ENCODE measurements around the gene ASB3. TPM values are rescaled to one million over a fixed set of nuclear protein-coding genes. Genes with fewer than 3 reads are reported as not detected.

ASB3 gene
- total and polyA plus RNA-seq, 4 donors = 7.0 to 54.9 (median 18.1) TPM

DNA sequence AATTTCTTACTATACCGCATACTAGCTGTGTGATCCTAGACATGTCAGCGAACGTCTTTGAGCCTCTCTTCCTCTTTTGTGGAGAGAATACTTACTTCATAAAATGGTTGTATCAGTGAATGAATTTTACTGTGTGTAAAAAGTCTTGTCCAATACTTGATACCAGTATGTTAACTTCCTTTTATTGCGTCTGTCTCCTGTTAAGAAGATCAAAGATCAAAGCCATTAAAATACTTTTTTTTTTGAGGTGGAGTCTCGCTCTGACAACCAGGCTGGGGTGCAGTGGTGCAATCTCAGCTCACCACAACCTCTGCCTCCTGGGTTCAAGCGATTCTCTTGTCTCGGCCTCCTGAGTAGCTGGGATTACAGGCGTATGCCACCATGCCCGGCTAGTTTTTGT is 33.3 kb upstream of the ASB3 start:
- 87 to 92% methylated on average over 9 of the region's 9 CpGs for WGBS, 2 donors
- ATAC-seq (ENCODE audit: insufficient read depth, low FRiP score) (no peak), DNase-seq (no peak)
- Histone ChIP-seq H3K4me3 (no peak overlapping the region), H3K9me3 (ENCODE audit: control insufficient read depth in 4 of 4, insufficient read depth in 3 of 4, low read length in 3 of 4) (no peaks in the 10 kb centered on the region), H3K27ac (ENCODE audit: low read depth in 1 of 2, low read length in 1 of 2) (no peak overlapping the region), H3K36me3 (ENCODE audit: control insufficient read depth in 4 of 4, insufficient read depth in 4 of 4, low read length in 4 of 4) (peaks cover 3 to 18% (median 14%) of the 10 kb centered on the region in 4 donors), H3K27me3 (ENCODE audit: control insufficient read depth in 3 of 3, insufficient read depth in 3 of 3, low read length in 2 of 3) (no peaks in the 10 kb centered on the region), H3K9ac (ENCODE audit: insufficient read depth in 1 of 2, low read length in 2 of 2) (no peak overlapping the region), H3K4me1 (ENCODE audit: control insufficient read depth in 5 of 5, insufficient read depth in 5 of 5, low read length in 5 of 5) (peaks cover 0 to 2% (median 0%) of the 10 kb centered on the region in 5 donors)
- TF ChIP-seq, protein P1, sequence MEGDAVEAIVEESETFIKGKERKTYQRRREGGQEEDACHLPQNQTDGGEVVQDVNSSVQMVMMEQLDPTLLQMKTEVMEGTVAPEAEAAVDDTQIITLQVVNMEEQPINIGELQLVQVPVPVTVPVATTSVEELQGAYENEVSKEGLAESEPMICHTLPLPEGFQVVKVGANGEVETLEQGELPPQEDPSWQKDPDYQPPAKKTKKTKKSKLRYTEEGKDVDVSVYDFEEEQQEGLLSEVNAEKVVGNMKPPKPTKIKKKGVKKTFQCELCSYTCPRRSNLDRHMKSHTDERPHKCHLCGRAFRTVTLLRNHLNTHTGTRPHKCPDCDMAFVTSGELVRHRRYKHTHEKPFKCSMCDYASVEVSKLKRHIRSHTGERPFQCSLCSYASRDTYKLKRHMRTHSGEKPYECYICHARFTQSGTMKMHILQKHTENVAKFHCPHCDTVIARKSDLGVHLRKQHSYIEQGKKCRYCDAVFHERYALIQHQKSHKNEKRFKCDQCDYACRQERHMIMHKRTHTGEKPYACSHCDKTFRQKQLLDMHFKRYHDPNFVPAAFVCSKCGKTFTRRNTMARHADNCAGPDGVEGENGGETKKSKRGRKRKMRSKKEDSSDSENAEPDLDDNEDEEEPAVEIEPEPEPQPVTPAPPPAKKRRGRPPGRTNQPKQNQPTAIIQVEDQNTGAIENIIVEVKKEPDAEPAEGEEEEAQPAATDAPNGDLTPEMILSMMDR (IDR thresholded peaks at IDR 0.05; ENCODE audit: control extremely low read depth, extremely low read depth) = no peak

DNA sequence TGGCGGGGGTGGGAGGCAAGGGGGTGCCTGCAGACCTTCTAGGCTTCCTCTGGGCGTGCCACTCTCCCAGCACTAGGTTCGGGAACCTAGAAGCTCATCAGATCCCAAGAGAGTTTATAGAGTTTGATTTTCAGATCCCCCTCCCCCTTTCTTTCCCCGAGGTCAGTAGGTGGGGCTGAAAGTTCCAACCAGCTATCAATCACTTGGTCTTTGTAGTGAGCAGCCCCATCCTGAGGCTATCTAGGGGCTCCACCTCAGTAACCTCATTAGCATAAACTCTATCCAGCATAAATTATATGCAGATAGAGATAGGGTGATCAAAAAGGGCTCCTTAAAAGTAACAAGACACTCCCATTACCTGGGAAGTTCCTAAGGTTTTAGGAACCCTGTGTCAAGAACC is 32.9 kb upstream of the ASB3 start:
- Histone ChIP-seq H3K27me3 (ENCODE audit: control insufficient read depth in 3 of 3, insufficient read depth in 3 of 3, low read length in 2 of 3) (no peaks in the 10 kb centered on the region), H3K36me3 (ENCODE audit: control insufficient read depth in 4 of 4, insufficient read depth in 4 of 4, low read length in 4 of 4) (peaks cover 3 to 18% (median 14%) of the 10 kb centered on the region in 4 donors), H3K4me1 (ENCODE audit: control insufficient read depth in 5 of 5, insufficient read depth in 5 of 5, low read length in 5 of 5) (peaks cover 0 to 2% (median 0%) of the 10 kb centered on the region in 5 donors), H3K4me3 (no peak overlapping the region), H3K9ac (ENCODE audit: insufficient read depth in 1 of 2, low read length in 2 of 2) (no peak overlapping the region), H3K9me3 (ENCODE audit: control insufficient read depth in 4 of 4, insufficient read depth in 3 of 4, low read length in 3 of 4) (no peaks in the 10 kb centered on the region), H3K27ac (ENCODE audit: low read depth in 1 of 2, low read length in 1 of 2) (no peak overlapping the region)
- ATAC-seq (ENCODE audit: insufficient read depth, low FRiP score) = no peak
- TF ChIP-seq, protein P1 (IDR thresholded peaks at IDR 0.05; ENCODE audit: control extremely low read depth, extremely low read depth) = no peak
- no peak for DNase-seq
- WGBS, 2 donors = 89 to 90% methylated on average over 4 of the region's 4 CpGs

DNA sequence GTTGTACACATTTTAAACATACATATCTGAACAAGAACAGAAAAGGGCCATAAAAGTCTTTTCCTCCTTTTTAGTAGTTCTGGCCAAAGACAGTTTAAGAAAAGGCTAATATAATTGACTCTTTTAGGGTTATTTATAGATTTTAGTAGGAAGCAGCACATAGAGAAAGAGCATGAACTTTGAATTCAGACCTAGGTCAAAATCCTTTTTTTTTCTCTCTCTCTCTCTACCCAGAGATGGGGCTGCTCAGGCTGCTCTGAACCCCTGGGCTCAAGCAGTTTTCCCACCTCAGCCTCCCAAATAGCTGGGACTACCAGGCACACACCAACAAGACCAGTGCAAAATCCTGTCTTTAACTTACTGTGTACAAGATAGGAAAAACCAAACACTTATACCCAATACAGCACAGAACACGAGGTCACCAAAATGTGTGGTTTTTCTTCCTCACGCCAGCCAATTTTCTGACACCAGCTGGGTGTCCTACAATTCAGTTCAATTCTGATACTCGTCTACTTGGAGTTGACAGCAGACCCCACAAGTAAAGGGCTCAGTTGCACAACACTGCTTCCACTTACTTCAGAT is 32.2 kb upstream of the ASB3 start:
- Histone ChIP-seq H3K27ac (ENCODE audit: low read depth in 1 of 2, low read length in 1 of 2) (no peak overlapping the region), H3K9me3 (ENCODE audit: control insufficient read depth in 4 of 4, insufficient read depth in 3 of 4, low read length in 3 of 4) (no peaks in the 10 kb centered on the region), H3K4me3 (no peak overlapping the region), H3K9ac (ENCODE audit: insufficient read depth in 1 of 2, low read length in 2 of 2) (no peak overlapping the region), H3K36me3 (ENCODE audit: control insufficient read depth in 4 of 4, insufficient read depth in 4 of 4, low read length in 4 of 4) (peaks cover 6 to 18% (median 14%) of the 10 kb centered on the region in 4 donors), H3K27me3 (ENCODE audit: control insufficient read depth in 3 of 3, insufficient read depth in 3 of 3, low read length in 2 of 3) (no peaks in the 10 kb centered on the region), H3K4me1 (ENCODE audit: control insufficient read depth in 5 of 5, insufficient read depth in 5 of 5, low read length in 5 of 5) (peaks cover 0 to 2% (median 0%) of the 10 kb centered on the region in 5 donors)
- 86 to 90% methylated on average over 3 of the region's 3 CpGs for WGBS, 2 donors
- ATAC-seq (ENCODE audit: insufficient read depth, low FRiP score) = no peak
- DNase-seq = no peak
- TF ChIP-seq, protein P1 (IDR thresholded peaks at IDR 0.05; ENCODE audit: control extremely low read depth, extremely low read depth) = no peak

DNA sequence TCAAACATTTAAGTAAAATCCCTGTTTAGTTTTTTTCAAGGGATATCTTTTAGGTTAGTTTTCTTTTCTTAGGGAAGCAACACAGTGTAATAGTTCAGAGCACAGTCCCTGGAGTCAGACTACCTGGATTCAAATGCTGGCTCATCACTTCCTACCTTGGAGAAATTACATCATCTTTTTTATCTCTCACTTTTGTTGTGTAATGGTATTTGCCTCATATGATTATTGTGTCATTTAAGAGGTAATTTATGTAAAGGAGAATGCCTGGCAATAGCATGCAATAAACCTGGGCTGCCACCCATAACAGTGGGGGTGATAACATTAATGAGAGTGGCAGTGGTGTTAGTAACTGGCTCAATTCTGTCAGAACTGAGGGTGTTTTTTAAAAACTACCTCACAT is 26.4 kb upstream of the ASB3 start:
- ATAC-seq (ENCODE audit: insufficient read depth, low FRiP score) = no peak
- TF ChIP-seq, protein P1 (IDR thresholded peaks at IDR 0.05; ENCODE audit: control extremely low read depth, extremely low read depth) = no peak
- H3K9ac ChIP-seq (ENCODE audit: insufficient read depth in 1 of 2, low read length in 2 of 2) = no peak overlapping the region
- H3K36me3 ChIP-seq (ENCODE audit: control insufficient read depth in 4 of 4, insufficient read depth in 4 of 4, low read length in 4 of 4) = peaks cover 12 to 41% (median 24%) of the 10 kb centered on the region in 4 donors
- no peaks in the 10 kb centered on the region for H3K9me3 ChIP-seq (ENCODE audit: control insufficient read depth in 4 of 4, insufficient read depth in 3 of 4, low read length in 3 of 4)
- no peaks in the 10 kb centered on the region for H3K27me3 ChIP-seq (ENCODE audit: control insufficient read depth in 3 of 3, insufficient read depth in 3 of 3, low read length in 2 of 3)
- no peak overlapping the region for H3K4me3 ChIP-seq
- no peak overlapping the region for H3K27ac ChIP-seq (ENCODE audit: low read depth in 1 of 2, low read length in 1 of 2)
- no peak for DNase-seq
- peaks cover 0 to 8% (median 0%) of the 10 kb centered on the region in 5 donors for H3K4me1 ChIP-seq (ENCODE audit: control insufficient read depth in 5 of 5, insufficient read depth in 5 of 5, low read length in 5 of 5)
